Activated naive CD8-positive, alpha-beta T cell treated with anti-CD3 and anti-CD28 coated beads, Interleukin-2, amount 50 U/mL, for 16 hours (primary cell): Measurements from ENCODE around the gene SYT2.
"Not testable (repeated sequence)": the region's sequence is repeated elsewhere in the genome, so short reads cannot be mapped to it uniquely, and the experiment has no call there.

Source experiments
- DNase-seq: peaks from one replicate; pipeline ENCODE4 v3.0.0-alpha.2; 2020; ENCODE audit warnings: low read depth, low spot score

Gene SYT2

GRCh38 chr1:202546796-202547195 lies 163.5 kb downstream of the SYT2 start:
- DNase-seq = not testable (repeated sequence)

- not testable (repeated sequence) for DNase-seq
Measured at GRCh38 chr1:202546377-202546776, 163.9 kb downstream of the SYT2 start.

GRCh38 chr1:202545647-202546303 lies 164.5 kb downstream of the SYT2 start:
- not testable (repeated sequence) for DNase-seq

- not testable (repeated sequence) for DNase-seq
Measured at GRCh38 chr1:202544766-202545449, 165.3 kb downstream of the SYT2 start.

GRCh38 chr1:202543537-202543936 lies 166.7 kb downstream of the SYT2 start:
- not testable (repeated sequence) for DNase-seq

- not testable (repeated sequence) for DNase-seq
Measured at GRCh38 chr1:202542415-202542814, 167.8 kb downstream of the SYT2 start.

- DNase-seq = not testable (repeated sequence)
Measured at GRCh38 chr1:202540858-202541257, 169.4 kb downstream of the SYT2 start.
